Cardiac muscle cell (in vitro differentiated cells and primary cell): ENCODE results near the gene UBE4B. TPM values are rescaled to one million over a fixed set of nuclear protein-coding genes. Genes with fewer than 3 reads are reported as not detected.
A peak's percentile ranks its signal among the peaks of the same experiment; 100 is the strongest.

ENCODE experiments used
- DNase-seq, 2 donors: peaks; one replicate each; pipeline versions ENCODE4 v3.0.0 to v3.0.0-alpha.2; 2010 to 2017; ENCODE audit warnings: low read depth in 1 of 2, low spot score in 1 of 2
- H3K27ac ChIP-seq: fragments of 200-600 bp; sonication (generic); 2 replicates; pipeline ENCODE4 v1.5.1; 2016
- H3K27me3 ChIP-seq: fragments of 200-600 bp; sonication (generic); 2 replicates; pipeline ENCODE4 v1.6.0; 2016; ENCODE audit warnings: control low read depth
- H3K36me3 ChIP-seq: fragments of 200-600 bp; sonication (generic); 2 replicates; pipeline ENCODE4 v1.5.1; 2016; ENCODE audit warnings: control low read depth
- H3K4me1 ChIP-seq: fragments of 200-600 bp; sonication (generic); 2 replicates; pipeline ENCODE4 v1.8.1; 2017; ENCODE audit warnings: low read depth, mild to moderate bottlenecking, mixed run types
- H3K4me3 ChIP-seq: fragments of 200-600 bp; sonication (generic); 2 replicates; pipeline ENCODE4 v1.5.1; 2016; ENCODE audit warnings: mild to moderate bottlenecking
- H3K9me3 ChIP-seq: fragments of 200-600 bp; sonication (generic); 2 replicates; pipeline ENCODE4 v1.5.1; 2017; ENCODE audit warnings: low read depth, mild to moderate bottlenecking, control low read depth
- polyA plus RNA-seq: library from polyadenylated mRNA; unstranded; fragments of >200 nt; fragmentation: Nextera tagmentation; extraction: Ambion mirVana; gene quantifications from 2 replicates; pipeline ENCODE4 v1.2.1, GENCODE V29; 2016
- total RNA-seq: library from RNA; depleted of rRNA; stranded (reverse); fragments of >200 nt; gene quantifications from 2 replicates; pipeline ENCODE4 v1.2.3, GENCODE V29; 2016
- TF ChIP-seq, protein P1 (sequence below): IDR thresholded peaks from 2 replicates; pipeline ENCODE4 v1.5.1; 2012; ENCODE audit warnings: low read depth, mild to moderate bottlenecking, low read length

The UBE4B gene
- total and polyA plus RNA-seq, 2 experiments from 2014 or later: 34.1 to 72.0 TPM

DNA sequence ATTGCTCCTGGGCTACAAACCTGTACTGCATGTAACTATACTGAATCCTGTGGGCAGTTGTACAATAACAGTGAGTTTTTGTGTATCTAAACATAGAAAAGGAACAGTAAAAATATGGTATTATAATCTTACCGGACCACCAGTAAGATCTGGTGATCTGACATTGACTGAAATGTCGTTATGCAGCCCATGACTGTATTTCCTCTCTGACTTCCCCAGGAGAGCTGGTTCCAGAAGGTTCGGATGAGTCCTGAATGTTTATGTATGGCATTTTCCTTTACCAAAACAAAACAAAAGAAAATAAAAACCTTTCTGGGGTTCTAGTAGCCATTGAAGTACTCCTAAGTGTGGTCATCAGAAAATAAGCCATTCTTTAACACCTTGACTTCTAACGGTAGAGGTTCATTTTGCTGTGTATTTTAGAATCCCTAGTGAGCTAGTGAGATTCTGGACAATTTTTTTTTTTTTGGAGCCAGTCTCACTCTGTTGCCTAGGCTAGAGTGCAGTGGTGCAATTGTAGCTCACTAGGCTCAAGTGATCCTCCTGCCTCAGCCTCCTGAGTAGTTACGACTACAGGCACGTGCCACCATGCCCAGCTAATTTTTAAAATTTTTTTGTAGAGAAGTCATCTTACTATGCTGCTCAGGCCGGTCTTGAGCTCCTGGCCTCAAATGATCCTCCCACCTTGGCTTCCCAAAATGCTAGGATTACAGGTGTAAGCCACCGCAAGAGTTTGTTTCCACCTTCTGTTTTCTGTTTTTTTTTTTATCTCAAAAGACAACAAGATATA is 27.7 kb downstream of the UBE4B start:
- no peaks in the 10 kb centered on the region for H3K9me3 ChIP-seq
- peaks cover 13% of the 10 kb centered on the region for H3K4me1 ChIP-seq
- no peak for DNase-seq
- TF ChIP-seq, protein P1, sequence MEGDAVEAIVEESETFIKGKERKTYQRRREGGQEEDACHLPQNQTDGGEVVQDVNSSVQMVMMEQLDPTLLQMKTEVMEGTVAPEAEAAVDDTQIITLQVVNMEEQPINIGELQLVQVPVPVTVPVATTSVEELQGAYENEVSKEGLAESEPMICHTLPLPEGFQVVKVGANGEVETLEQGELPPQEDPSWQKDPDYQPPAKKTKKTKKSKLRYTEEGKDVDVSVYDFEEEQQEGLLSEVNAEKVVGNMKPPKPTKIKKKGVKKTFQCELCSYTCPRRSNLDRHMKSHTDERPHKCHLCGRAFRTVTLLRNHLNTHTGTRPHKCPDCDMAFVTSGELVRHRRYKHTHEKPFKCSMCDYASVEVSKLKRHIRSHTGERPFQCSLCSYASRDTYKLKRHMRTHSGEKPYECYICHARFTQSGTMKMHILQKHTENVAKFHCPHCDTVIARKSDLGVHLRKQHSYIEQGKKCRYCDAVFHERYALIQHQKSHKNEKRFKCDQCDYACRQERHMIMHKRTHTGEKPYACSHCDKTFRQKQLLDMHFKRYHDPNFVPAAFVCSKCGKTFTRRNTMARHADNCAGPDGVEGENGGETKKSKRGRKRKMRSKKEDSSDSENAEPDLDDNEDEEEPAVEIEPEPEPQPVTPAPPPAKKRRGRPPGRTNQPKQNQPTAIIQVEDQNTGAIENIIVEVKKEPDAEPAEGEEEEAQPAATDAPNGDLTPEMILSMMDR: no peak
- no peaks in the 10 kb centered on the region for H3K27me3 ChIP-seq
- no peak overlapping the region for H3K27ac ChIP-seq
- H3K4me3 ChIP-seq: no peak overlapping the region
- H3K36me3 ChIP-seq: no peaks in the 10 kb centered on the region

DNA sequence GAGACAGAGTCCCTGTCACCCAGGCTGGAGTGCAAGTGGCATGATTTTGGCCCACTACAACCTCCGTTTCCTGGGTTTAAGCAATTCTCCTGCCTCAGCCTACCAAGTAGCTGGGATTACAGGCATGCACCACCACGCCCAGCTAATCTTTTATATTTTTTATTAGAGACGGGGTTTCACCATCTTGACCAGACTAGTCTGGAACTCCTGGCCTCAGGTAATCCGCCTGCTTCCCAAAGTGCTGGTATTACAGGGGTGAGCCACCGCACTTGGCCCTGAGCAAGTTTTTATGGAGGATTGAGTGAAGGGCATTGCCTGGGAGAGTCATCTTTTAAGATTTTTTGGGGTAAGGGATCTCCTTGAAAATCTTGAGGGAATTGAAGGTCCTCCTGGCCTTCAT is 28.5 kb downstream of the UBE4B start:
- TF ChIP-seq, protein P1: no peak
- no peak overlapping the region for H3K27ac ChIP-seq
- no peak overlapping the region for H3K4me3 ChIP-seq
- peaks cover 17% of the 10 kb centered on the region for H3K4me1 ChIP-seq
- DNase-seq: no peak
- H3K36me3 ChIP-seq: no peaks in the 10 kb centered on the region
- no peaks in the 10 kb centered on the region for H3K9me3 ChIP-seq
- no peaks in the 10 kb centered on the region for H3K27me3 ChIP-seq

DNA sequence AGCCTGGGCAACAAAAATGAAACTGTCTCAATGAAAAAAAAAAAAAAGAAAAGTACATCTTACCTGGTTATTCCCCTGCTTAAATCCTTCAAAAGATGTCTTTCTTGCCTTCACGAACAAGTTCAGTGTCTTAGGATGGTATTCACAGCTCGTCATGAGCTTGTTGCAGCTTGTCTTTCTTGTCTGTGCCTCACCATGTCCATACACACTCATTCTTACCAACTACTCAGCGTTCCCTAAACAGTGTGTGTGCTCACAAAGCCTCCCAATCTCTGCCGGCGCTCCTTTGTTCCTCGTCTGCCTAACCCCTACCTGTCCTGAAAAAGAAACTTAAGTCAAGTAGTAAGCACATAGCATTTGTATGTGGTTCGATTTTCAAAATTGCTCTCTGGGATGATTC is 31.1 kb downstream of the UBE4B start:
- Histone ChIP-seq H3K36me3 (no peaks in the 10 kb centered on the region), H3K9me3 (no peaks in the 10 kb centered on the region), H3K4me1 (peaks cover 23% of the 10 kb centered on the region), H3K27ac (peak overlapping the region; percentile 83), H3K4me3 (no peak overlapping the region), H3K27me3 (no peaks in the 10 kb centered on the region)
- DNase-seq: no peak
- TF ChIP-seq, protein P1: no peak

DNA sequence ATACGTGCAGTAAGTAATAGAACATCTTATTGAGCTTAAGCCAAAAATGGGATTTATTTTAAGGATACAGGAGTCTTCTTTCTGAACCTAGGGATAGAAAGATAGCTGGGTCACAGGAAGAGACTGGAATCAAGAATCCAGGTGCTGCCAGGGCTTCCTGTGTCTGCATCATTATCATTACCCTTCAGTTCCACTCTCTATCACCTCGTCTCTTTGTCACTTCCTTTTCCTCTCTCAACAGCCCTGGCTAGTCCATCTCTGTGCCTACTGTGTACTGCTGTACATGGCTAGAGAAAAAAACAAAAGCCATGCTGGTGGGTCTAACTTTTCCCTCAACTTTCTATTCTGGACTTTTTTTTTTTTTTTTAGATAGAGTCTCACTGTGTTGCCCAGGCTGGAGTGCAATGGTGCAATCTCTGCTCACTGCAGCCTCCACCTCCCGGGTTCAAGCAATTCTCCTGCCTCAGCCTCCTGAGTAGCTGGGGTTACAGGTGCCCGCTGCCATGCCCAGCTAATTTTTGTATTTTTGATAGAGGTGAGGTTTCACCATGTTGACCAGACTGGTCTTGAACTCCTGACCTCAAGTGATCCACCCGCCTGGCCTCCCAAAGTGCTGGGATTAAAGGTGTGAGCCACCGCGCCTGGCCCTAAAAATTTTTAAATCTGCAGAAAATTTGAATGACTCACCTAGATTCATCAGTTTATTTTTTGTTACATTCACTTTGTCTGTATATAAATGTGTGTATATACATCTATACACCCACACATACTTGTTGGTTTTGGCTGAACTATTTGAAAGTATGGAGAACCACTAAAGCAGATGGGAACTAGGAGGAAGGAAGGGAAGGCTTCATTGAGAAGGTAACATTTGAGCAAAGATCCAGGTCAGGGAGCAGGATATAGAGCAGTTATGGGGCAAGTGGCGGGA is 31.9 kb downstream of the UBE4B start:
- TF ChIP-seq, protein P1: no peak
- Histone ChIP-seq H3K4me3 (no peak overlapping the region), H3K27ac (peak overlapping the region; percentile 83), H3K4me1 (peaks cover 23% of the 10 kb centered on the region), H3K36me3 (no peaks in the 10 kb centered on the region), H3K27me3 (no peaks in the 10 kb centered on the region), H3K9me3 (no peaks in the 10 kb centered on the region)
- DNase-seq: no peak

DNA sequence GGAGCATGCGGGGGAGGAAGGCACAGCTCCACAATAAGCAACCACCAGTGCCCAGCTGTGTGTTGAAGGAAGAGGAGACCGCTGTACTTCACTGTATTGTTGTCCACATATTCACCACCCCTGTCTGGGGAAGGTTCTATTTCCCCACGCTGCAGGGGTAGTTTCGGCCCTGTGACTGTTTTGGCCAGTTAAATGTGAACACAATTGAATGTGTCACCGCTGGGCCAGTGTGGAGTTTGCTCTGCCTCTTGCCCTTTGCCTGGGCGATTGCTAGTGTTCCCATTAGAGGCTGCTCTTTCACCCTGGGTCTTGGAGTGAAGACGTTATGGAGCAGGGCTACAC is 32.6 kb downstream of the UBE4B start:
- no peak overlapping the region for H3K4me3 ChIP-seq
- H3K4me1 ChIP-seq: peaks cover 23% of the 10 kb centered on the region
- TF ChIP-seq, protein P1: no peak
- no peaks in the 10 kb centered on the region for H3K9me3 ChIP-seq
- peak; percentile 10 to 12 for DNase-seq
- peak overlapping the region; percentile 49 for H3K27ac ChIP-seq
- H3K27me3 ChIP-seq: no peaks in the 10 kb centered on the region
- H3K36me3 ChIP-seq: no peaks in the 10 kb centered on the region
